GM10248 (cell line): ENCODE data around the gene MYO1H.

ENCODE experiments used
- CTCF ChIA-PET: fragments of 300-600 bp; sonication (Branson Sonifier 250); formaldehyde crosslinking; extraction: SDS; loops from one replicate; lab custom pipeline; 2021; ENCODE audit warnings: antibody characterized with exemption; lab: Yijun Ruan, JAX
- POLR2A ChIA-PET: fragments of 350-650 bp; sonication (Branson Sonifier 250); formaldehyde crosslinking; extraction: SDS; loops from one replicate; lab custom pipeline; 2020; ENCODE audit warnings: antibody characterized with exemption; lab: Yijun Ruan, JAX
- DNase-seq: peaks from one replicate; pipeline ENCODE4 v3.0.0; 2012; ENCODE audit errors: extremely low spot score
- CTCF ChIP-seq: IDR thresholded peaks from 2 replicates; pipeline ENCODE4 v1.5.1; 2012; ENCODE audit warnings: mild to moderate bottlenecking, low read depth; ENCODE audit errors: extremely low read depth, missing control alignments, control extremely low read depth

Gene MYO1H

GRCh38 chr12:109485201-109485600, 137.5 kb downstream of the MYO1H start:
- no peak for TF ChIP-seq CTCF
- POLR2A ChIA-PET, result no interaction called here
- CTCF ChIA-PET, result interaction anchor here (1.1 to 1.6 kb wide), 8 partner anchors 19 to 92 kb away, joined by 3 to 4 read pairs (median 3); no protein-coding TSS in a partner anchor
- no peak for DNase-seq

GRCh38 chr12:109487181-109488050, 139.7 kb downstream of the MYO1H start:
- POLR2A ChIA-PET, result no interaction called here
- CTCF ChIA-PET, result interaction anchor here (1.1 to 1.5 kb wide), 2 partner anchors 32 to 59 kb away, joined by 3 to 4 read pairs; no protein-coding TSS in a partner anchor
- DNase-seq, result no peak
- no peak for TF ChIP-seq CTCF

GRCh38 chr12:109488051-109488665, 140.5 kb downstream of the MYO1H start:
- no peak for DNase-seq
- no peak for TF ChIP-seq CTCF
- POLR2A ChIA-PET, result no interaction called here
- CTCF ChIA-PET, result interaction anchor here (1.1 to 1.5 kb wide), 2 partner anchors 31 to 60 kb away, joined by 3 to 4 read pairs; no protein-coding TSS in a partner anchor

GRCh38 chr12:109489016-109489954, 141.6 kb downstream of the MYO1H start:
- CTCF ChIA-PET, result interaction anchor here (1.5 to 1.6 kb wide), 2 partner anchors 29 to 30 kb away, joined by 3 to 4 read pairs; no protein-coding TSS in a partner anchor
- POLR2A ChIA-PET, result no interaction called here
- DNase-seq, result no peak

GRCh38 chr12:109489955-109490565, 142.4 kb downstream of the MYO1H start:
- TF ChIP-seq CTCF, result no peak
- CTCF ChIA-PET, result interaction anchor here (1.6 kb wide), 1 partner anchor 28 kb away, joined by 4 read pairs; no protein-coding TSS in a partner anchor
- POLR2A ChIA-PET, result no interaction called here
- DNase-seq, result no peak

More at GRCh38 chr12:109489016-109489954, 141.6 kb downstream of the MYO1H start:
- TF ChIP-seq CTCF, result no peak
